ENCODE data around the gene PRSS2.
"Not testable (repeated sequence)": the region's sequence is repeated elsewhere in the genome, so short reads cannot be mapped to it uniquely, and the experiment has no call there.

PRSS2 gene

GRCh38 chr7:142770661-142771352 lies at the start of gene PRSS2:
PRSS2 (plus strand) TSS chr7:142770970; CDS start chr7:142770983, 13 bp downstream.
- no peaks in the 10 kb centered on the region for H3K9me3 Mint-ChIP-seq
- peak within 1 kb of the TSS; percentile 15 for H3K4me3 Mint-ChIP-seq
- H3K27me3 Mint-ChIP-seq (ENCODE audit: low read depth): peaks cover 7% of the 10 kb centered on the region
- H3K36me3 Mint-ChIP-seq (ENCODE audit: low read depth): peaks cover 3% of the 10 kb centered on the region
- H3K27ac Mint-ChIP-seq: no peak within 1 kb of the TSS
- peaks cover 4% of the 10 kb centered on the region for H3K4me1 Mint-ChIP-seq (ENCODE audit: low read depth)

- H3K27ac Mint-ChIP-seq: no peak overlapping the region
- no peaks in the 10 kb centered on the region for H3K9me3 Mint-ChIP-seq
- H3K4me1 Mint-ChIP-seq (ENCODE audit: low read depth): peaks cover 33% of the 10 kb centered on the region
- peaks cover 5% of the 10 kb centered on the region for H3K27me3 Mint-ChIP-seq (ENCODE audit: low read depth)
- no peak overlapping the region for H3K4me3 Mint-ChIP-seq
- H3K36me3 Mint-ChIP-seq (ENCODE audit: low read depth): peaks cover 5% of the 10 kb centered on the region
Measured at GRCh38 chr7:142720986-142721385, 49.8 kb upstream of the PRSS2 start.

- Mint-ChIP-seq H3K27ac (peak overlapping the region; percentile 71), H3K27me3 (ENCODE audit: low read depth) (peaks cover 7% of the 10 kb centered on the region), H3K4me1 (ENCODE audit: low read depth) (peaks cover 23% of the 10 kb centered on the region), H3K36me3 (ENCODE audit: low read depth) (peaks cover 5% of the 10 kb centered on the region), H3K9me3 (no peaks in the 10 kb centered on the region), H3K4me3 (peak overlapping the region; percentile 72)
Measured at GRCh38 chr7:142722248-142722794, 48.4 kb upstream of the PRSS2 start.

GRCh38 chr7:142733271-142733670 lies 37.5 kb upstream of the PRSS2 start:
- H3K4me1 Mint-ChIP-seq (ENCODE audit: low read depth): no peaks in the 10 kb centered on the region
- no peak overlapping the region for H3K4me3 Mint-ChIP-seq
- H3K9me3 Mint-ChIP-seq: peaks cover 4% of the 10 kb centered on the region
- peaks cover 4% of the 10 kb centered on the region for H3K27me3 Mint-ChIP-seq (ENCODE audit: low read depth)
- no peak overlapping the region for H3K27ac Mint-ChIP-seq
- no peaks in the 10 kb centered on the region for H3K36me3 Mint-ChIP-seq (ENCODE audit: low read depth)

- H3K4me3 Mint-ChIP-seq: no peak overlapping the region
- peak overlapping the region; percentile 45 for H3K27ac Mint-ChIP-seq
- no peaks in the 10 kb centered on the region for H3K9me3 Mint-ChIP-seq
- peaks cover 2% of the 10 kb centered on the region for H3K4me1 Mint-ChIP-seq (ENCODE audit: low read depth)
- no peaks in the 10 kb centered on the region for H3K27me3 Mint-ChIP-seq (ENCODE audit: low read depth)
- H3K36me3 Mint-ChIP-seq (ENCODE audit: low read depth): no peaks in the 10 kb centered on the region
Measured at GRCh38 chr7:142739923-142740492, 30.8 kb upstream of the PRSS2 start.

- Mint-ChIP-seq H3K4me1 (ENCODE audit: low read depth) (peaks cover 2% of the 10 kb centered on the region), H3K4me3 (peak overlapping the region; percentile 14), H3K27ac (no peak overlapping the region)
Measured at GRCh38 chr7:142740786-142741185, 30.0 kb upstream of the PRSS2 start.

GRCh38 chr7:142741932-142742331 lies 28.8 kb upstream of the PRSS2 start:
- H3K27me3 Mint-ChIP-seq (ENCODE audit: low read depth): not testable (repeated sequence)

More at GRCh38 chr7:142740786-142741185, 30.0 kb upstream of the PRSS2 start:
- no peaks in the 10 kb centered on the region for H3K9me3 Mint-ChIP-seq
- no peaks in the 10 kb centered on the region for H3K36me3 Mint-ChIP-seq (ENCODE audit: low read depth)
- H3K27me3 Mint-ChIP-seq (ENCODE audit: low read depth): peaks cover under 1% of the 10 kb centered on the region

GRCh38 chr7:142745091-142745635 lies 25.6 kb upstream of the PRSS2 start:
- no peaks in the 10 kb centered on the region for H3K36me3 Mint-ChIP-seq (ENCODE audit: low read depth)
- peaks cover 6% of the 10 kb centered on the region for H3K27me3 Mint-ChIP-seq (ENCODE audit: low read depth)
- no peak overlapping the region for H3K4me3 Mint-ChIP-seq
- no peak overlapping the region for H3K27ac Mint-ChIP-seq
- H3K4me1 Mint-ChIP-seq (ENCODE audit: low read depth): no peaks in the 10 kb centered on the region
- H3K9me3 Mint-ChIP-seq: no peaks in the 10 kb centered on the region

More at GRCh38 chr7:142741932-142742331, 28.8 kb upstream of the PRSS2 start:
- H3K36me3 Mint-ChIP-seq (ENCODE audit: low read depth); H3K4me3 Mint-ChIP-seq; H3K9me3 Mint-ChIP-seq; H3K4me1 Mint-ChIP-seq (ENCODE audit: low read depth); H3K27ac Mint-ChIP-seq: not testable (repeated sequence)

- Mint-ChIP-seq H3K36me3 (ENCODE audit: low read depth) (no peaks in the 10 kb centered on the region), H3K27me3 (ENCODE audit: low read depth) (peaks cover 6% of the 10 kb centered on the region), H3K4me1 (ENCODE audit: low read depth) (no peaks in the 10 kb centered on the region), H3K4me3 (no peak overlapping the region), H3K9me3 (no peaks in the 10 kb centered on the region), H3K27ac (no peak overlapping the region)
Measured at GRCh38 chr7:142745745-142746144, 25.0 kb upstream of the PRSS2 start.

GRCh38 chr7:142746264-142746663 lies 24.5 kb upstream of the PRSS2 start:
- Mint-ChIP-seq H3K36me3 (ENCODE audit: low read depth) (no peaks in the 10 kb centered on the region), H3K27ac (no peak overlapping the region), H3K9me3 (no peaks in the 10 kb centered on the region), H3K4me1 (ENCODE audit: low read depth) (no peaks in the 10 kb centered on the region), H3K4me3 (no peak overlapping the region), H3K27me3 (ENCODE audit: low read depth) (peaks cover 6% of the 10 kb centered on the region)

GRCh38 chr7:142748410-142748809 lies 22.4 kb upstream of the PRSS2 start:
- H3K9me3 Mint-ChIP-seq; H3K4me3 Mint-ChIP-seq; H3K4me1 Mint-ChIP-seq (ENCODE audit: low read depth); H3K36me3 Mint-ChIP-seq (ENCODE audit: low read depth); H3K27ac Mint-ChIP-seq: not testable (repeated sequence)
- H3K27me3 Mint-ChIP-seq (ENCODE audit: low read depth): peaks cover 16% of the 10 kb centered on the region

GRCh38 chr7:142749218-142749993 lies 21.4 kb upstream of the PRSS2 start, which contains the start of gene PRSS1:
PRSS1 (plus strand) TSS chr7:142749472; CDS start chr7:142749485, 13 bp downstream.
- Mint-ChIP-seq H3K9me3 (no peaks in the 10 kb centered on the region), H3K27me3 (ENCODE audit: low read depth) (peaks cover 16% of the 10 kb centered on the region), H3K27ac (no peak within 1 kb of the TSS)

GRCh38 chr7:142750321-142750938 lies 20.3 kb upstream of the PRSS2 start:
- H3K27ac Mint-ChIP-seq: no peak overlapping the region
- no peak overlapping the region for H3K4me3 Mint-ChIP-seq
- H3K27me3 Mint-ChIP-seq (ENCODE audit: low read depth): peaks cover 16% of the 10 kb centered on the region
- H3K36me3 Mint-ChIP-seq (ENCODE audit: low read depth): no peaks in the 10 kb centered on the region
- H3K4me1 Mint-ChIP-seq (ENCODE audit: low read depth): no peaks in the 10 kb centered on the region
- no peaks in the 10 kb centered on the region for H3K9me3 Mint-ChIP-seq

More at GRCh38 chr7:142749218-142749993, 21.4 kb upstream of the PRSS2 start, which contains the start of gene PRSS1:
- Mint-ChIP-seq H3K4me1 (ENCODE audit: low read depth) (no peaks in the 10 kb centered on the region), H3K4me3 (no peak within 1 kb of the TSS), H3K36me3 (ENCODE audit: low read depth) (no peaks in the 10 kb centered on the region)

Measured in T-helper 1 cell treated with Interleukin-12 subunit alpha and Interleukin-12 subunit beta and Interleukin-4 antibody, amounts not matched to agents 30 μg/mL and 1 μg/mL, for 36 hours (primary cell).